ENCODE data around the gene TYW3.
"Not testable (repeated sequence)": the region's sequence is repeated elsewhere in the genome, so short reads cannot be mapped to it uniquely, and the experiment has no call there.

Gene TYW3

GRCh38 chr1:74732071-74732946 is 643 bp upstream of the TYW3 start:
- DNase-seq: peak in 1 of 2 experiments; percentile 52

DNA sequence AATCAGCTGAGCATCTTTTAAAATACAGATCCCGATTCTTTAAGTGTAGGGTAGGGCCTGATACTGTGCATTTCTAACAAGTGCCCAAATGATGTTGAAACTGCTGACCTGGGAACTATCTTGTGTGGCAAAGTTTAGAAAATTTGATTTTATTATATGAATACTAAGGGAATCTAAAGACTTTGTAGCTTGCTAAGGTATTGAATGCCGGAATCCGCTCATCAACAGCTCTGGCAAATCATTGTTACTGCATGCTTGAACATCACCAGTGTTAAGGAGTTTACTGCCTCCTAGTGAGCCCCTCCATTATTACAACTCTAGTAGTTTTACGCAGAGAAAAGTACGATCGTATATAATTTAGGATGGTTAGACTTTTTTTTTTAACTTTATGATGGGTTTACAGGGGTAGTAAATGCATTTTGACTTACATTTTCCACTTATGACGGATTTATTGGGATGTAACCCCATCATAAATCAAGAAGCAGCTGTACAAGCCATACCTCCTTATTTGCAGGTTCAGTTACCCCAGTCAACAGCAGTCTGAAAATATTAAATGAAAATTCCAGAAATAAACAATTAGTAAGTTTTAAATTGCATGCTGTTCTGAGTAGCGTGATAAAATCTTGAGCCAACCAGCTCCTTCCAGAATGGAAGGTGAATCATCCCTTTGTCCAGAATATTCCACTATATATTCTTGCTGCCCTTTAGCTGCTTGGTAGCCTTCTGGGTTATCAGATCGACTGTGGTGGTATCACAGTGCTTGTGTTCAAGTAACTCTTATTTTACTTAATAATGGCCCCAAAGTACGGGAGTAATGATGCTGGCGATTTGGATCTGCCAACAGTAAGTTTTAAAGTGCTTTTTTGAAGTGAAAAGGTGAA is 892 bp downstream of the TYW3 start:
- DNase-seq: peak; percentile 82 to 84

DNA sequence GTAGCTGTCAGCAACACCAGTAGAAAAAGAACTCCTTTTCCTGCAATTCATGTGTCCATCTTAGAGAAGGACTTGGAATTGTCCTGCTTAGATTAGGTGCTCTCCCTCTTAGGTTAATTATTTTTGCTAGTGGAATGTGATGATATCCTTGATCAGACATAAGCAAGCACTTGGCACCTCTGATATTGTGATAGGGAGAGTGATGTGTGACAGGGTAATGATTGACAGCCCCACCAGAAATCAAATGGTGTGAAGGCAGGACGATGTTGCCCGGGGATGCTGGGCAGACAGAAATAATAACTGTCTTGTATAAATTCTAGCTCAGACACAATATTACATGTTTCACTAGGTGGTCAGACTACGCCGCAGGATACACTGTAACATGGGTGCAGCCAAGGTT is 4.4 kb downstream of the TYW3 start:
- no peak for DNase-seq

GRCh38 chr1:74740307-74740980 is 7.5 kb downstream of the TYW3 start:
- not testable (repeated sequence) for DNase-seq

DNA sequence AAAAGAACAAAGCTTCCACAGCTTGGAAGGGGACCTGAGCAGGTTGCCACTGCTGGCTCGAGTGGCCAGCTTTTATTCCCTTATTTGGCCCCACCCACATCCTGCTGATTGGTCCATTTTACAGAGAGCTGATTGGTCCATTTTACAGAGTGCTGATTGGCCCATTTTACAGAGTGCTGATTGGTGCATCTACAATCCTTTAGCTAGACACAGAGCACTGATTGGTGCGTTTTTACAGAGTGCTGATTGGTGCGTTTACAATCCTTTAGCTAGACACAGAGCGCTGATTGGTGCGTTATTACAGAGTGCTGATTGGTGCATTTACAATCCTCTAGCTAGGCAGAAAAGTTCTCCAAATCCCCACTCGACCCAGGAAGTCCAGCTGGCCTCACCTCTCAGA is 12.3 kb downstream of the TYW3 start:
- not testable (repeated sequence) for DNase-seq

DNA sequence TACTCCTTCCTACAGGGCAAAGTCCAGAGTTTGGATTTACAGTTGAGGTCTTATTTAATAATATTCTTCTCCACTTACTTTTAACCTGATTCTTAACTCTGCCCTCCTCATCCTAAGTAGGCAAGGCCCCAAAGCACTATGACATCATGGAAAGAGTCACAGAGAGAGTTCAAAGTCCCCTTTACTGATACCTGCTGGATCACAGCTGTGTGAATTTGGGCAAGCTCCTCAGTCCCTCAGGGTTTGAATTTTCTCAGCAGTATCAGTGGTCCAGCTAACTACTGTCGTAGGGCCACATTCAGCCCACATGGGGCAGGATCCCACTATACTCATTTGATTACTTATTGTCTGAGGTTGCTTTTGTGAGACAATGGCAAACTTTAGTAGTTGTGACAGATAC is 16.0 kb downstream of the TYW3 start:
- DNase-seq: no peak

- no peak for DNase-seq
These were observed 20.2 kb downstream of the TYW3 start for GRCh38 chr1:74753104-74753503.

GRCh38 chr1:74755475-74755874 is 22.5 kb downstream of the TYW3 start:
- DNase-seq: no peak

GRCh38 chr1:74756650-74757049 is 23.7 kb downstream of the TYW3 start:
- not testable (repeated sequence) for DNase-seq

GRCh38 chr1:74763807-74764206 is 30.9 kb downstream of the TYW3 start:
- DNase-seq: no peak

- DNase-seq: no peak
These were observed 33.6 kb downstream of the TYW3 start for GRCh38 chr1:74766579-74766978.

GRCh38 chr1:74767490-74767889 is 34.5 kb downstream of the TYW3 start:
- no peak for DNase-seq

DNA sequence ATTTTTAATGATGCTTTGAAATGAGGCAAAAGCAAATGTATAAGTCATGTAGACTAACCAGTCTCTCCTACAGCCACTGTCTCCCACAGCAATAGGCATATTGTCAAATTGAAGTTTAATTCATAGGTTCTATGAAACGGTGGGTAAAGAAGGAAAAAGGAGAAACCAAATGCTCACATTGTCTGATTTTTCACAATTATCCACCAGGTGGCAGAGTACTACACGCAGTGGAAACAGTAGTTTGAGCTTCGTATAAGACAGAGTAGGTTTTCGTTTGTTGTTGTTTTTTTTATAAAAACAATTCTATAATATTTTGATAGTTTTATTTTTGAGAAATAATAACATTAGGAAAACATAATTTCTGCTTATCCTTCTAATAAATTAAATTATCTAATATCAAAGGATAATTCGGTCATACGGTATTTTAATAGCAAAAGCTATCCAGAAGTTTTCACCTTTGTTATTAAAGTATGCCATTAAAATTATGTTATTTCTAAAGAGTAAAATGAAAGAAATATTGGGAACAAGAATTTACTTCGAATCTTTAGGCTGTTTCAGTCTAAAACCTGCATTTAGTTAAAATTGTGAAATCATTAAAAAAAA is 39.1 kb downstream of the TYW3 start:
- DNase-seq: peak; percentile 55 to 84

DNA sequence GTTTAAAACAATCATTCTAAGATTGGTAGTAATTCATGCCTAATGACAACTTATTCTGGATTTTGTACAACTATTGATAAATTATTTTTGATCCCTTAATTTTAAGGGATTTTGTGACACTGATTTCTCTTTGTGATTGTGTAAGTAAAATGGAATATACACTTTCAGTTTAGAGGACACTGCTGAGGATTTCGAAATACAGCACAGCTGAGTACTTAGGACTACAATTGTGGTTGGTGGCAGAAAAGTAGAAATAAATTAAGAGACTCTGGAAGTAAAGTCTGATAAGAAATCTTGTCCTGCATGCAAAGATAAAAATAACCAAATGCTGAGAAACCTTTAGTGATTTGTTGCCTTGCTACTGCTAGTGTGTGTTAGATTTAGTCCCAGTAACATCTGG is 40.0 kb downstream of the TYW3 start:
- no peak for DNase-seq

- DNase-seq: no peak
These were observed 40.6 kb downstream of the TYW3 start for GRCh38 chr1:74773582-74773981.

DNA sequence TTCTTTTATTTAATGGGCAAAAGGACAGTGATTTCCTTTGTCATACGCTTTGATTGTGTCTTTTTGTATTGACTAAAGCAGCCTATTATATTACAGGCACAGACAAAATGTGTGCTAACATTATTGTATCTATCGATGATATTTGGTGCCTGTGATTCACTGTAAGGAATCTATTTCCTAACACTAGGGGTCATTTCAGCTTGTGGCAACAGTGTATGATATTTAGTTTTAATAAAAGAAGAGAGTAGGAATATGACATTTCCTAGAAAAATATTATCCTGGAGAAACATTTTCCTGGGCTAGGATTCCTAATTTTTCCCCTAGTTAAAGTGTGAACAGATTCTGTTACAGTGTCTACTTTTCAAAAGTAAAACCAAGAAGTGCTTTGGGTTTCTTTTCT is 42.8 kb downstream of the TYW3 start:
- DNase-seq: peak in 1 of 2 experiments; percentile 10

DNA sequence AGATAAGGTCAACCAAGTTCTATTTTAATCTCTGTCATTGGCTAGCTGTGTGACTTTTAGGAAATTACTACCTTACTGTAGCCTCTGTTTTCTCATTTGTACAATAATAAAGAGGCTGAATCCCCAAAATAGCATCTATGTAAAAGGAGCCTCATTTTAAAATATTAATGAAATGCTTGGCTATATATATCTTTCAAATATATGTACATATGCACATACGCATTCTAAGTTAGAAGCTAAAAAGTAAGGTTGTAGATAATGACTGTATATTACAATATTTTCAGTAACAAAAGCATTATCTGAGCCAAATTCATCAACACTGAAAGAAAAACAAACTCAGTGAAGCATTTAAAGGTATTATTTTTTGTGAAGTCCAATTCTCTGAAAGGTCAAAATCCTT is 44.6 kb downstream of the TYW3 start:
- DNase-seq: no peak

DNA sequence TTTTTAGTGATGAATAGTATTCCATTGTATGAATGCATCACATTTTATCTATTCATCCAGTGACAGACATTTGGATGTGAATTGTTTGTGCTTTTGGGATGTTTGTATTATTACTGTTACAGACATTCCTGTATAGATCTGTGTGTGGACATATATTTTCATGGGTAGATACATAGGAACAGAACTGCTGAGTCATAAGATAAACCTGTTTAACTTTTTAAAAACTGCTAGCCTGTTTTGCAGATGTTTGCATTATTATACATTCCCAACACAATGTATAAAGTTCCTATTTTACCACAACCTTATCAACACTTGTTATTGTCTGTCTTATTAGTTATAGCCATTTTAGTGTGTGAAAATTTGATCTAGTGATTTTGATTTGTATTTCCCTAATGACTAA is 46.8 kb downstream of the TYW3 start:
- no peak for DNase-seq

- DNase-seq: no peak
These were observed 47.6 kb downstream of the TYW3 start for GRCh38 chr1:74780594-74780993.

DNA sequence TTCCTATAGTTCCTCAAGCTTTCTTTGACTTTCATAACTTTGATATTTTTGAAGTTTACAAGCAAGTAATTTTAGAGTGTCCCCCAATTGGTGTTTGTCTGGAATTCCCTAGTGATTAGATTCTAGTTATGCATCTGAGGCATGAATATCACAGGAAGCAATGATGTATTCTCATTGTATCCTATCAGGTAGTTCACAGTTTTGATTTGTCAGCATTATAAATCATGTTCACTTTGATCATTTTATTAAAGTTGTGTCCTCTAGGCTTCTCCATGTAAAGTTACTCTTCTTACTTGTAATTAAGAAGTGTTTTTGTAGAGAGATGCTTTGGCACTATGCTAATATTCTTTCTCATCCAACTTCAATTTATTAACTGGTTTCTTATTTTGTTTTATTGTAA is 53.0 kb downstream of the TYW3 start:
- no peak for DNase-seq

GRCh38 chr1:74790453-74790852 is 57.5 kb downstream of the TYW3 start:
- DNase-seq: no peak

DNA sequence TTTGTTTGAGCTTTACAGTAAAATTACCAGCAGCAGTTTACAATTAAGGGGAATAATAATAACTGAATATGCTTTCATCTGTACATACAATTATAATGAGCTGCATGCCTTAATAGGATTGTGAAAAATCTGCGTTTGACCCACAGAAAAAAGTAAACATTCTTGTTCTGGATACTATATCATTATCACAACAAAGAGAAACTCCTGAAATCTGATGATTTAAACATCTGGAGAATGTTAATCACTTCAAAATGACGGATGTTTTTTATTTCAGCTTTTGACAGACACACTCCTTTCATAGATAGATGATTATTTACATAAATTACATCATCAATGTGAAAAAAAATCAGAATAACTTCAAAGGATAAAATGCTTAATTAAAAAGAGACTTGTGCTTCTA is 58.5 kb downstream of the TYW3 start:
- no peak for DNase-seq

DNA sequence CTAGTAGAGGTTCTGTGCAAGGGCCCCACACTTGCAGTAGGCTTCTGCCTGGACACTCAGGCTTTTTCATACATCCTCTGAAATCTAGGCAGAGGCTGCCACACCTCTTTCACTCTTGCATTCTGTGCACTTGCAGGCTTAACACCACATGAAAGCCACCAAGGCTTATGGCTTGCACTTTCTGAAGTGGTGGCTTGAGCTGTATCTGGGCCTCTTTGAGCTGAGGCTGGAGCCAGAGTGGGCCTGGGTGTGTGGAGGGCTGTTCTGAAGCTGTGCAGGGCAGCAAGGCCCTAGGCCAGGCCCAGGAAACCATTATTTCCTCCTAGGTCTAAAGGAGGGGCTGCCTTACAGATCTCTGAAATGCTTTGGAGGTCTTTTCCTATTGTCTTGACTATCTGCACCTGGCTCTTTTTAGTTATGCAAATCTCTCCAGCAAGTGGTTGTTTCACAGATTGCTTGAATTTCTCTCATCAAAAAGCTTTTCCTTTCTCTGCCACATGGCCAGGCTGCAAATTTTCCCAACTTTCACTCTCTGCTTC is 66.2 kb downstream of the TYW3 start:
- no peak for DNase-seq
